Measurements from ENCODE around the gene PLXNA4. TPM values are rescaled to one million over a fixed set of nuclear protein-coding genes. Genes with fewer than 3 reads are reported as not detected.

The PLXNA4 gene
- 10 to 100 TPM in 2 of 5 donors, 1 to 10 TPM in 3; 1.2 to 12.8 (median 5.4) TPM for total RNA-seq
- under 1 TPM; 0.15 to 0.98 (median 0.19) TPM for polyA plus RNA-seq
- long read RNA-seq, donor 1, result 0 reads
- long read RNA-seq, donor 2, result 0 reads
- long read RNA-seq, donor 3, result 0 reads
- long read RNA-seq, donor 4, result 0 reads
- long read RNA-seq, donor 5, result 0 reads
- long read RNA-seq, donor 6, result 0 reads
- long read RNA-seq, donor 7, result 0 reads
- long read RNA-seq, donor 8, result 0 reads
- long read RNA-seq, donor 9, result 0 reads
- long read RNA-seq, donor 10, result 0 reads

- no peak for TF ChIP-seq POLR2A (IDR thresholded peaks at IDR 0.05)
- no peak for TF ChIP-seq EP300 (IDR thresholded peaks at IDR 0.05)
- TF ChIP-seq POLR2AphosphoS5 (IDR thresholded peaks at IDR 0.05), result no peak
- no peak for TF ChIP-seq CTCF (IDR thresholded peaks at IDR 0.05)
- no peaks in the 10 kb centered on the region for H3K36me3 ChIP-seq
- H3K9me3 ChIP-seq, result no peaks in the 10 kb centered on the region
- H3K4me1 ChIP-seq, result peaks cover 15 to 36% (median 26%) of the 10 kb centered on the region in 4 donors
- 0 to 2% (median 1%) methylated on average over 34 to 67 of the region's 67 CpGs for WGBS, 5 donors
- H3K27ac ChIP-seq, result peak within 1 kb of the TSS in 3 of 5 donors; percentile 49 to 68 (median 56)
- H3K4me3 ChIP-seq, result peak within 1 kb of the TSS; percentile 48 to 64 (median 54)
- peak in 1 of 2 donors; percentile 58 for DNase-seq
- intact Hi-C loops (cut with DNase I; ENCODE audit: low total_unique reads), result no loop called here
- H3K27me3 ChIP-seq, result peaks cover 11 to 84% (median 62%) of the 10 kb centered on the region in 3 donors
Measured at GRCh38 chr7:132575982-132576720, at the start of gene PLXNA4. TSS of gene PLXNA4 (minus strand) at chr7:132576470. CDS start at chr7:132508693, 67,777 bp downstream.

GRCh38 chr7:132625651-132626050 is 49.4 kb upstream of the PLXNA4 start:
- TF ChIP-seq POLR2A (IDR thresholded peaks at IDR 0.05) (no peak), POLR2AphosphoS5 (IDR thresholded peaks at IDR 0.05) (no peak)
- WGBS, 5 donors, result 68 to 85% (median 81%) methylated on average over 2 of the region's 2 CpGs
- H3K9me3 ChIP-seq, result no peaks in the 10 kb centered on the region
- H3K36me3 ChIP-seq, result no peaks in the 10 kb centered on the region
- peaks cover 0 to 4% (median 0%) of the 10 kb centered on the region in 3 donors for H3K27me3 ChIP-seq
- no peak for DNase-seq
- no peak overlapping the region for H3K27ac ChIP-seq
- intact Hi-C loops (cut with DNase I; ENCODE audit: low total_unique reads), result no loop called here
- no peaks in the 10 kb centered on the region for H3K4me1 ChIP-seq
- H3K4me3 ChIP-seq, result no peak overlapping the region

- 84 to 96% (median 91%) methylated on average over 4 of the region's 4 CpGs for WGBS, 5 donors
Measured at GRCh38 chr7:132622081-132622480, 45.8 kb upstream of the PLXNA4 start.

GRCh38 chr7:132619967-132620366 is 43.7 kb upstream of the PLXNA4 start:
- H3K27ac ChIP-seq, result no peak overlapping the region
- peaks cover 0 to 17% (median 0%) of the 10 kb centered on the region in 3 donors for H3K27me3 ChIP-seq
- no peaks in the 10 kb centered on the region for H3K36me3 ChIP-seq
- DNase-seq, result no peak
- intact Hi-C loops (cut with DNase I; ENCODE audit: low total_unique reads), result no loop called here
- H3K4me3 ChIP-seq, result no peak overlapping the region
- 86 to 92% (median 91%) methylated on average over 6 of the region's 6 CpGs for WGBS, 5 donors
- peaks cover 0 to 4% (median 2%) of the 10 kb centered on the region in 4 donors for H3K4me1 ChIP-seq
- H3K9me3 ChIP-seq, result peaks cover 0 to 5% (median 0%) of the 10 kb centered on the region in 4 donors
- TF ChIP-seq EP300 (IDR thresholded peaks at IDR 0.05), result no peak
- TF ChIP-seq POLR2A (IDR thresholded peaks at IDR 0.05), result no peak
- TF ChIP-seq CTCF (IDR thresholded peaks at IDR 0.05), result no peak
- no peak for TF ChIP-seq POLR2AphosphoS5 (IDR thresholded peaks at IDR 0.05)

More at GRCh38 chr7:132622081-132622480, 45.8 kb upstream of the PLXNA4 start:
- Histone ChIP-seq H3K4me1 (no peaks in the 10 kb centered on the region), H3K4me3 (no peak overlapping the region), H3K27me3 (peaks cover 0 to 4% (median 0%) of the 10 kb centered on the region in 3 donors), H3K27ac (no peak overlapping the region), H3K9me3 (peaks cover 0 to 5% (median 0%) of the 10 kb centered on the region in 4 donors), H3K36me3 (no peaks in the 10 kb centered on the region)
- intact Hi-C loops (cut with DNase I; ENCODE audit: low total_unique reads), result no loop called here
- no peak for TF ChIP-seq POLR2A (IDR thresholded peaks at IDR 0.05)
- no peak for TF ChIP-seq POLR2AphosphoS5 (IDR thresholded peaks at IDR 0.05)
- TF ChIP-seq CTCF (IDR thresholded peaks at IDR 0.05), result no peak
- TF ChIP-seq EP300 (IDR thresholded peaks at IDR 0.05), result no peak
- DNase-seq, result no peak

Measured in stomach (tissue), 19 donors.